H54 (cell line): Measurements from ENCODE around the gene OGFOD2.

Source experiments
- DNase-seq: peaks from one replicate; pipeline ENCODE4 v3.0.0; 2011; ENCODE audit warnings: low spot score, mixed read lengths; ENCODE audit not compliant: insufficient read length
- FAIRE-seq: peaks from 3 replicates; lab custom pipeline; 2011; peaks lifted over from hg19 to GRCh38; lab: Jason Lieb, UNC
- POLR2A ChIP-seq: IDR thresholded peaks from 2 replicates; pipeline ENCODE4 v1.6.1; 2011; ENCODE audit warnings: low read depth, mild to moderate bottlenecking, low read length

The OGFOD2 gene

GRCh38 chr12:123027726-123028445, 52.8 kb downstream of the OGFOD2 start:
- DNase-seq = no peak
- no peak for TF ChIP-seq POLR2A
- no peak for FAIRE-seq

- no peak for DNase-seq
- FAIRE-seq = no peak
- no peak for TF ChIP-seq POLR2A
Observed at GRCh38 chr12:123028475-123028874, 53.4 kb downstream of the OGFOD2 start.

GRCh38 chr12:123029550-123029949, 54.5 kb downstream of the OGFOD2 start:
- no peak for TF ChIP-seq POLR2A
- no peak for DNase-seq
- FAIRE-seq = no peak
